HG02884 (cell line): ENCODE data around the gene INTS14.
"Not testable (repeated sequence)": the region's sequence is repeated elsewhere in the genome, so short reads cannot be mapped to it uniquely, and the experiment has no call there.

ENCODE experiments used
- ATAC-seq: cut with Tn5 transposase; IDR thresholded peaks from one replicate; pipeline ENCODE4 v1.9.1; 2021; ENCODE audit warnings: mild to moderate bottlenecking, moderate library complexity; ENCODE audit not compliant: unreplicated experiment

The INTS14 gene

DNA sequence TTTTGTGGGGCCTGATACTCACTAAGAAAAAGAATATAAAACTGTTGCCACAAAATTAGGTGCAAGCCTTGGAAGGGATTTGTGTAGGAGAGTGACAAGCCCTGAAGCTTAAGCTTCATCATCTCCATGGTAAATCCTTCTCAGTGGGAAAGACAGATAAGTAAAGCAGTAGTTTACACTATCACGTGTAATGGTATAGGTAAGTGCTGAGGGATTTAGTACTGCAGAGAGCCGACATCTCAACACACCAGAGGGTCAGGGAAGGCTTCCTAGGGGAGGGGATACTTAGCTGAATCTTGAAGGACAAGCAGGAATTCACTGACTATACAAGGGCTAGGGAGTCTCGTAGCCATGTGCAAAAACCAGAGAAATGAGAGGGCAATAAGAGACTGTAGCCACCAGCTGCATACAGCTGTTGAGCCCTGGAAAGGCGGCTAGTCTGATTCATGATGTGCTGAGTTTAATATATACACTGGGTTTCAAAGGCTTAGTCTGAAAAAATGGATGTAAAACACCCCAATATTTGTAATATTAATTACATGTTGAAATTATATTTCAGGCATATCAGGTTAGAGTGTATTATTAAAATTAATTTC is 21.9 kb upstream of the INTS14 start:
- no peak for ATAC-seq

DNA sequence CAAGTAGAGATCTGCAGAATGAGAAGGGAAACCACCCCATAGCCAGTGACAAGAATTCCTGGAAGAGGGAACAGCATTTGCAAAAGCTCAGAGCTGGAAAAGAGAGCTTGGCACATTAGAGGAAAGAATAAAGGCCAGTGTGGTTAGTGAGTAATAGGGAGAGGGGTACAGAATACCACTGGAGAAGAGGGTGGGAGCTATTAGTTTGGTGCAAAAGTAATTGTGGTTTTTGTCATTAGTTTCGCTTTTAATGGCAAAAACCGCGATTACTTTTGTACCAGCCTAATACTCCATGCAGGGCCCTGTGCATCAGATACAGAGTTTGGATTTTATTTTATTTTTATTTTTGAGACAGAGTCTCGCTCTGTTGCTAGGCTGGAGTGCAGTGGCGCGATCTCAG is 20.6 kb upstream of the INTS14 start:
- no peak for ATAC-seq

DNA sequence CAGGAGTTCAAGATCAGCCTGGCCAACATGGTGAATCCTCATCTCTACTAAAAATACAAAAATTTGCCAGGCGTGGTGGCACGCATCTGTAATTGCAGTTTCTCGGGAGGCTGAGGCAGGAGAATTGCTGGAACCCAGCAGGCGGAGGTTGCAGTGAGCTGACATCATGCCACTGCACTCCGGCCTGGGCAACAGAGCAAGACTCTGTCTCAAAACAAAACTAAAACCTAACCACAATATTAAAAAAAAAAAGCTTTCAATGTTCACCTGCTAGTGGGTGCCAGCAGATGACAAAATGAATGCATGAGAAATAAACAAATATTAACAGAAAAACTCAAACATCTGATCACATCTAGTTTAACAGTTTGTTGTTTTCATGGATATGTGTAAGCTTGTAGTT is 19.8 kb upstream of the INTS14 start:
- no peak for ATAC-seq

DNA sequence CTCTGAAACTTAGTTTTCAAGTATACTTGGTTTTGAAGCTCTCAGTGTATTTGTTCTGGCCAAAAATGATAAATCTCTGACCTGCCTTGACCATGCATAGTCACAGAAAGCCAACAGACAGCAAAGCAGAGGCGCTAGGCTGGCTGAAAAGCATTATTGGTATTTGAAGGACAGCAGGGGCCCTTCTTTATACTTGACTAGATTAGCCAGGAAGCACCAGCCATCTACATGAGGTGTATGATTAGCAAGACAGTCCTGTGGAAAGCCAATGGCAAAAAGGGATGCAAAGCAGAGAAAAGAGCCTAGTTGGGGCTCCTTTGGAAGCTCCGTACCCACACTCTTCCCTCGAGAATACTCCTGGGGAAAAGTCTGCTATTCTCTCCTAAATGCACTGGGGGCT is 18.6 kb upstream of the INTS14 start:
- no peak for ATAC-seq

DNA sequence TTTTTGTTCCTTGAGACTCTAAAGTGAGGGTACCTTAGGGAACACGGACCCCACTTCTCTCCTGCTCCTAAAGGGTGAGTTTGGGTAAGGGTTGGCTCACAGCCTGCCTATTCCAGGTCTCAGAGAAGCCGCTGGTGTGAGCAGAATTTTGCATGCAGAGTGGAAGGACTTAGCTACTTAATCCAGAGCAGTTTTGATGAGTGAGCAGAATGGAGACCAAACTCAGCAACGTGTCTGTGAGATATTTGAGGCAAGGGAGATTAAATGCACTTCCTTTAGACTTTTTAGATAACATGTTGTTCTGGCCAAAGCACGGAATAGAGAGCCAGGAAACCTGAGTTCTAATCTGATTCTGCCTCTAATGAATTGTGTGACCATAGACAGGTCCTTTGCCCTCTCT is 15.9 kb upstream of the INTS14 start:
- ATAC-seq, result no peak

DNA sequence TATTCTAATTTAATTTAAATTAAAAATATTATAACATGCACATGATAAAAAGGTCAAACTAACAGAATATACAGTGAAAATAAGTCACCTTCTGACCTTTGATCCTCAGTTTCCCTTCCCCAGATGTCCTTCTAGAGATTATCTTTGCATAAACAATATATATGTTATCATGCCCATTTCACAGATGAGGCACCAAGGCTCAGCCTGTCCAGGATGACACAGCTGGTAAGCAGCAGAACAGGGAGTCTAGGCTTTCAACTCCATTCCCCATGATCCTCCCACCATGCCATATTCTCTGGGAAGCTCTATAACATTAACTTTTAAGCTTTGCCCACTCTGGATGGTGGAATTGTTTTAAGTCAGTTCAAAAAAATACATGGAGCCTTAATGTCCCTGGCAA is 12.2 kb upstream of the INTS14 start:
- no peak for ATAC-seq

- no peak for ATAC-seq
Observed at GRCh38 chr15:65621638-65622037, 10.7 kb upstream of the INTS14 start, which contains the start of gene SLC24A1. TSS of gene SLC24A1 (plus strand) at chr15:65621938. CDS start at chr15:65624081, 2,143 bp downstream.

DNA sequence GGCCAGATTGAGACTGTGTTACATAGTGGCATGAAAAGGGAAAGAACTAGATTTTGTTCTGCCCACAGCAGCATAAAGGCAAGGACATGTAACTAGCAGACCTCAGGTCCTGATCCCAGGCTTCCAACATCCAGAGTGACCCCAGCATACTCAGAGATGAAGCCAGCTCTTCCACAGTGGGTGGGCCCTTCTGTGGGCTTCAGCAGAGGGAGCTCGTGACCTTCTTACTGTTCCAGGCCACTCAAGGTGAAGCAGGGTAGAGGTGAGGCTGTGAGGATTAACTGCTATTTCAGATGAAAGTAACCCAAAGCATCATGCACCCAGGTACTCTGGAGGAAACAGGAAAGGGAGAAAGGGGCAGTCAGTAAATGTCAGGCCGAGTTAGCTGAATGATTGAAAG is 9.9 kb upstream of the INTS14 start:
- no peak for ATAC-seq

DNA sequence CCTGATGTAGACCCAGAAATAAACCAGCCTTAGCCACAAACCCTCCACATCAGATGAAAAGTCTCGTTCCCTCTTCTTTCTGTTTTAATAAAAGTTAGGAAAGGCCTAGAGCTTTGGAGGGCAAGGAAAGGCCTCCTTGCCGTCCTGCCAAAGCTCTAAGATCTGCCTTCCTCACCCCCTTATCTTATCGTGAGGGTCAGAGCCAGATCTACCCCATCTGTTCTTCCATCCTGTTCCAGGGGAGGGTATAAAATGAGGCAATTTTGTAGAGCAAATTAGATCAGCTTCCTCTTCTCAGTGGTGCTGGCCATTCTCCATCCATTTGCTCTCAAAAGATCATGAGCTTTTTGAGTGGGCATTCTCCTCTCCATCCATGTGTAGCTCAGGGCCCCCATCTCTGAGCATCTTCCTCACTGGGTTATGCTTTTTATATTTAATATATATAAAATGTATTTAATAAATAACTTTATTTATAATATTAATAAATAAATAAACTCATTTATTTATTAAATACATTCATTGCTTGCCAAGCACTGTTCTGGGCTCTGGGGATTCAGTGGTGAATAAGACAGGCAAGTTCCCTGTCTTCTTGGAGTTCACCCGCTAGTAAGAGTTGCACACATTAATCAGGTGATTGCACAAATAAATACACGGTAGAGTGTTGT is 8.8 kb upstream of the INTS14 start:
- no peak for ATAC-seq

DNA sequence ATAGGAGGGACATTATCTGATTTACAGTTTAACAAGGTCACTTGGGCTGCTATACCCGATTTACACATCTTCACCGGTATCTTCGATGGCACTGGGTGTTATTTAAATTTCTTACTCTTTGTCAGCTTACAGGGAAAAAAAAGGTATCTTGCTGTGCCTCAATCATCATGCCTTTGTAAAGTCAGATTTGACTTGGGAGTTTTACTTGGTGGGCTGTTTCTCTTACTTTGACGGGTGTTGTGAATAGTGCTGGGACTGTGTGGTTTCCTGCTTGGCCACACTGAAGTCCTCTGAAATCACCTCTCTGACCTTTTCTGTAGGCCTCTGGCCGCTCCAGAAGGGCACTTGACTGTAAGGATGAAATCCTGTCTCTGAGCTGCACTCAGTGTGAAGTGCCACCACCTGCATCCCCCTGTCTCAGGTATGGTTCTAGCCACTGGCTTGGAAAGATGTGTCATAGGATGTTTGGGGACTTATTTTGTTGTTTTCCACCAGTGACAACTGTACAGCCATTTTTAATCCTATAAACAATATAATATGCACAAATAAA is 7.7 kb upstream of the INTS14 start:
- ATAC-seq, result no peak

- ATAC-seq, result not testable (repeated sequence)
Observed at GRCh38 chr15:65615887-65616286, 5.0 kb upstream of the INTS14 start.

- ATAC-seq, result no peak
Observed at GRCh38 chr15:65612949-65613744, 2.2 kb upstream of the INTS14 start.

DNA sequence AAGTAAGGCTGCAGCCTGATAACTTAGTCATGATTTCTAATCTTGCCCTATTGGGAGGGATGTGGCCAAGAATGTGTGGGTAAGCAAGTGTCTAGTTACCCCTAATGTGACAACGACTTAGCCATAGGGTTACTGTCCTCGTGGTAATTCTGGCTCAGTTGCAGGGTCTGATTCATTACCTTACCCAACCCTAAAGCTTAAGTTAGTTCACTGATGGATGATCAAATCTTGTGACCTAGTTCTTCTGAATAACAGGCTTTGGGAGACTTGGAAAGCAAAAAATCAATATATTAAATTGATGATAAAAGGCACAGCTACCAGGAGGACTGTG is 1.6 kb upstream of the INTS14 start:
- ATAC-seq, result no peak

- ATAC-seq, result no peak
Observed at GRCh38 chr15:65611888-65612615, 1.1 kb upstream of the INTS14 start.

DNA sequence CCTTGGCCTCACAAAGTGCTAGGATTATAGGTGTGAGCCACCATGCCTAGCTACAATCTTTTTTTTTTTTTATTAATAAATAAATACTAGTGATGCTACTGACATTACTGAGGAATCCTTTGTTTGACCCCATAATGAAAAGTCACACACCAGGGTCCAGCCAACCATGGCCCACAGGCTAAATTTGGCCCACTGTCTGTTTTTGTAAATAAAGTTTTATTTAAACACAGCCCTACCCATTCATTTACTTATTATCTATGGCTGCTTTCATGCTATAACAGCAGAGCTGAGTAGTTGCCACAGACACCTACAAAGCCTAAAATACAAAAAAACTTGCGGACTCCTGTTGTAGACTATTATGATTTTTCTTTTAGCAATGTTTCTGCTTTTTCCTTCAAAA is 7.4 kb downstream of the INTS14 start:
- no peak for ATAC-seq

DNA sequence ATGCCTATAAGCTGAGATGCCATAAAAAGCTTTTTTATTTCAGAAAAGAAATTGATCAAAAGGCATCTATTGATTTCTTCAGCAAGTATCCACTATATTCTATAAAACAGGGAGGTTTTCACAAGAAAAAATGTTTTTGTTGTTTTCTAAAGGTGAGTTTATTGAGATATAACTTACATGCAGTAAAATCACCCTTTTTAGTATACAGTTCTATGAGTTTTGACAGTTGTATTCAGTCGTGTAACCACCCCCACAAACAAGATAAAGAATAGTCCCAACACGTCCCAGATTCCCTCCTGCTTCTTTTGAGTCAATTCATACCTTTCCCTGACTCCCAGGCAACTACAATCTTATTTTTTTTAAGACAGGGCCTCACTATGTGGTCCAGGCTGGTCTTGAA is 7.8 kb downstream of the INTS14 start:
- no peak for ATAC-seq

GRCh38 chr15:65599677-65600076 is 11.3 kb downstream of the INTS14 start:
- no peak for ATAC-seq

GRCh38 chr15:65598468-65598867 is 12.5 kb downstream of the INTS14 start:
- ATAC-seq, result no peak

GRCh38 chr15:65595960-65596359 is 15.0 kb downstream of the INTS14 start:
- no peak for ATAC-seq

DNA sequence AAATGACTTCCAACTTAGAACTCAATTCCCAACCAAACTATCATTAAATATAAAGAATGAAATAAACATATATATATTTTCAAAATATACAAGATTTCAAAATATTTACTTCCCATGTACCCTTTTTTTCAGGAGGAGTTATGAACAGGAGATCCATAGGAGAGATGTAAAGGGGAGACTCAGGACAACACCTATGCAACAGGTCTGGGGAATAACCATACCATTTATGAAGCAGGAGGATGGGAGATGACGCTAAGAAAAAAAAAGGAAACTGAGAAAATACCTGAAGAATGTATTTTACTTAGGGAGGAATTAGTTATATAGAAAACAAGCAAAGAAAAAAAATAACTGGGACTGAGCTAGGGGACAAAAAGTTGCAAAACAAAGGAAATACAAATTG is 23.8 kb downstream of the INTS14 start:
- ATAC-seq, result no peak

DNA sequence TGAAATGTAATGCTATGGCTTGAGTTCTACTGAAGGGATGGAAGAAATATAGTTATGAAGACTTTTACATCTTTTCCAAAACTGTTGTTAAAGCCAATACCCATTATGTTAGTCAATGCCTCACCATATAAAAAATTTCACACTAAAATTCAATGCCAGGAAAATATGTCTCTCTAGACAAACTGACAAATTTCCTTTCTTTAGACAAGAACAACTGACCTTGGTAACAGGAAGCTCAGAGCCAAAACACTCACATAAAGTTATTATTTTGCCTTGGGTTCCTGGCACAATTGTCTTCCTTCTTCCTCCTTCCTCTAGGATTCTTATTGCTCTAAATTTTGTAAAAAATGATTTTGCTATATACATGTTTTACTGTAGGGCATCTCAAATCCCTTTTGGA is 26.7 kb downstream of the INTS14 start:
- ATAC-seq, result no peak
